ENCODE data around the gene WASL.
"Not testable (repeated sequence)": the region's sequence is repeated elsewhere in the genome, so short reads cannot be mapped to it uniquely, and the experiment has no call there.

WASL gene

GRCh38 chr7:123656544-123657303, 92.1 kb downstream of the WASL start:
- no peak for FAIRE-seq

DNA sequence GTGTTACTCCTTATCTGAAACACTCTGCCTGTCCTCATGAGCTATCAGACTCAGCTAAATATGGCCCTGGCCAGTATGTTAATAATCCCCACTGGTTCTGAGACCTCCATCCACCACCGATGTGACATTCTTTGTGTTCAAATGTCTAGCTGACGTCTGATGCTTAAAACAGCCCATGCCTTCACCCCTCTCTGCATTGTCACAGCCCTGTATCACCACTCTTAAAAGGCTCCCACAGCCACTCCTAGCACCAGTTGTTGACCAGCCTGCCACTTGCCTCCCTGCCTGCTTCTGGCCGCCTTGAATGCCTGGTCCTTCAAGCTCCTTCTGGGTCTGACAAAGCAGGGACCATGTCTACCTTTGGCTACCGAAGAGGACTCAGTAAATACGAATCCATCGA, 93.2 kb downstream of the WASL start, which contains the start of gene LMOD2:
Gene LMOD2 (plus strand): TSS at position 253 of the 400 bp plus-strand sequence. CDS start 98 bp downstream, at position 351.
- no peak for FAIRE-seq

DNA sequence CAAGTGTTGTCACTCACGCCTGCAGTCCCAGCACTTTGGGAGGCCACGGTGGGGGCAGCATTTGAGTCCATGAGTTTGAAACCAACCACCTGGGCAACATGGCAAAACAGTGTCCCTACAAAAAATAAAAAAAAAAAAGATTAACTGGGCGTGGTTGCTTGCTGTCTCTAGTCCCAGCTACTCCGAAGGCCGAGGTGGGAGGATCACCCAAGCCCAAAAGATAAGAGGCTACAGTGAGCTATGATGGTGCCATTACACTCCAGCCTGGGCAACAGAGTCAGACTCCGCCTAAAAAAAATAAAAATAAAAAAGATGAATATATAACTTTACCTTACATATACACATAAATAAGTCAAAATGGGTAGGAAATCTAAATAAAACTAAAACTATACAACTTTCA, 95.6 kb downstream of the WASL start:
- no peak for FAIRE-seq

DNA sequence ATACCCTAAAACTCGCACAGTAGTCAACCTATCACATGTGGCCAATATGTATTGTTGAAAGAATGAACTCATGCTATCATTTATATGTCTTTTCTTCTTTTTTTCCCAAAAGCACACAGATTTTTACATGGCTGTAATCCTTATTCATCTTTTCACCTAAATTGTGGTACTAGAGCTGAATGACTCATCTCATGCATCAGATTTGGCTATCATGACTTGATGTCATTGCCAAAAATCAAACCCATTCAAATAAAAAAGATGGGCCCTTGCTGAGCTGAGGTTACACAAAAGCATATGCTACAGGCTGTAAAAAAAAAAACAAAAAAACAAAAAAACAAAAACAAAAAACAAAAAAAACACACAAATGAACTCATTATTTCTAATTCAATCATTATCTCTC, 96.4 kb downstream of the WASL start:
- FAIRE-seq: no peak

GRCh38 chr7:123650595-123650994, 98.2 kb downstream of the WASL start:
- FAIRE-seq: no peak

DNA sequence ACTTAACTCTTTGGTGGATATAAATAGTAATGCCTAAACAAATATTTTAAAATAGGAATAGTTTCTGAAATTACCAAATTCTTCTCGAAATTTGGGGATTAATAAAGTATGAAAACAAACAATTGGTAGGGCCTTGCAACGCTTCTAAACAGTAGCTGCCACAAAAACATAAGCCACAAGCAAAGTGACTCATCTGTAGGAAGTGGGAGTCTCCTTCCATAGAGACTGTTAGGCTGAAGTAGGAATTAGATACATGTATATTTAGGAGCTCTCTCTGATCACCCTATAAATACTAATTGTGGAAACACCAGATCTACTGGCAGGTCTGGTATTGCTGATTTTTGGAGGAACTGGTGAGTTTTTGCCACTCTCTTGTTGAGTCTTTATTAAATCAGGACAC, 98.8 kb downstream of the WASL start:
- FAIRE-seq: peak; percentile 37

GRCh38 chr7:123647106-123647730, 101.6 kb downstream of the WASL start:
- FAIRE-seq: no peak

GRCh38 chr7:123645516-123645915, 103.3 kb downstream of the WASL start:
- no peak for FAIRE-seq

GRCh38 chr7:123643495-123644441, 105.0 kb downstream of the WASL start:
- FAIRE-seq: no peak

DNA sequence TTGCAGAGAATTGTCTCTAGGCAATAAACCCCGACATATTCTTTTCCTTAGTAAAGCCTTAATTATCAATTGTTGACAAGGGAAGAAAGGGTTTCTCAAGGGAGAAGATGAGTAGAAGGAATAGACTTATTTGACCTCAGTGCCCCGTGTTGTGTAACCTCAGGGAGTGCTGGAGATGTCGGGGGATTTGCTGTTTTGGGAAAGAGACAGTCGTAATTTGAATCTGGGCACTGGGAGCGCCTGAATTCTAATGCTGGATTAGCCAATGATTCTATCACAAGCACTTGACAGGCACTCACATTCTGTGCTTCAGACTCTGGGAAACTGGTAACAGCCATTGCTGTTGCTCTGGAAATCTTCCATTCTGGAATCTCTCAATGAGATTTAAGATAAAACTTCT, 106.9 kb downstream of the WASL start:
- FAIRE-seq: no peak

- FAIRE-seq: no peak
Observed at GRCh38 chr7:123640583-123640982, 108.2 kb downstream of the WASL start.

DNA sequence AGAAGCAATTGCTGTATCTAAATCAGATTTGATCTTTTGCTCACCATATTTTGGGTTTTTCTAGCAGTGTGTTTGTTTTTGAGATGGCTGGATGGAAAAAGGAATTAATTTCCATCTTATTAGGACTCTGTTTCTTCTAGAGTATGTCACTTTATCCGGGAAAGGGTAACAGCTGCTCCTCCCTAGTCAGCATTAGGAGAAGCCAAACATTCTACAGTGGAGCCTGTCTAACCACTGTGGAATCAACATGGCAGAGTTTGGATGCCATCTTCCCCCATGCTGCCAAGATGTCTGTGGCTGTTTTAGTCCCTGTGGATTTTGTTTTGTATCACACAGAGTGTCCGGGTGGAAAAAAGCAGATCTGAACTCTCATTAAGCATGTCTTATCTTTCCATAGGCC, 109.2 kb downstream of the WASL start:
- no peak for FAIRE-seq

DNA sequence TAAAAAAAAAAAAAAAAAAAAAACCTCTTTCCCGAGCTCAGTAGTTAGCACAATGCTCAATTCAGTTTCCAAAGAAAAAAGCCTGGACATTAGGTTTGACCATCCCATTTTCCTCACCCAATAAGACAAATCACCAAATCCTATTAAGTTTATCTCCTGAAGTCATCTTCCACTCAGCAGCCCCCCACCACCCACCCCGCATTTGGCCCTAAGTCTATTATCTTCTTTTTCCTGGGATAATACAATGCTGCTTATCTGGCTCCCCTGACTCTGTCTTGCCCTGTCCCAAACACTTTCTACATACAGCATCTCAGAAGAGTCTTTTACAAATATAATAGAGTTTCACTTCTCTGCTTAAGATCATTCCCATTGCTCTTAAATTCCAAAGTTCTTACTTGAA, 110.9 kb downstream of the WASL start:
- no peak for FAIRE-seq

- no peak for FAIRE-seq
Observed at GRCh38 chr7:123637203-123637602, 111.6 kb downstream of the WASL start.

DNA sequence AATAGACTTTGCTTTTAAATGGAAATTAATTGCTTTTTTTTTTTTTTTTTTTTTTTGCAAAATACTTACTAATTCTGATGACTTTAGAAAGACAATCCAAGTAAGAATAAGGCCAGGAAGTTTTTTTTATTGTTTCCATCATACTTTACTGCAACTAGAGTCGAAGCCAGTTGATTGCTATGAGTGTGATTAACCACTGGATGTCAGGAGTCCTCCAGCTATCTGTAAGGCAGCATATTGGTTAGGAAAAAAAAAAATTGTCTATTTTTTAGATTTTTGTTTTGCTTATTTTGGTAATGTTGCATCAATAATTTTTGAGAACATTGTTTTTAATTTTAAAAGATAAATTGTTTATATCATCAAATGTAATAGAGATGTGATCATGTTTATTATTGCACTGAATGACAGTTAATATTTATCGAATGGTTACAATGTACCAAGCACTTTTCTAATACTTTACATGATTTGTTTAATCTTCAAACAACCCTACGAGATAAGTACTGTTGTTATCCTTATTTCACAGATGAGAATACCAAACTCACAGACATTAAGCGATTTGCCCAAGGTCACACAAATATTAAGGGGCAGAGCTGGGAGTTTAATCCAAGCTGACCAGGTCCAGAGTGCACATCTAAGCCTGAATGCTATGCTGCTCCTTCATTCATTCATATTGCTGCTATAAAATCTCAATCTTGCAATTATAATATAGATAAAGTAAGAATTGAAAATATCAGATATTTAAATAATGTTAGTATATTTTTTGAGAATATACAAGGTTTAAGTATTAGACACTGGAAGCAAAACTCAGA, 113.0 kb downstream of the WASL start:
- peak; percentile 76 for FAIRE-seq

GRCh38 chr7:123634011-123634573, 114.7 kb downstream of the WASL start:
- FAIRE-seq: not testable (repeated sequence)

GRCh38 chr7:123633553-123633952, 115.2 kb downstream of the WASL start:
- FAIRE-seq: no peak

DNA sequence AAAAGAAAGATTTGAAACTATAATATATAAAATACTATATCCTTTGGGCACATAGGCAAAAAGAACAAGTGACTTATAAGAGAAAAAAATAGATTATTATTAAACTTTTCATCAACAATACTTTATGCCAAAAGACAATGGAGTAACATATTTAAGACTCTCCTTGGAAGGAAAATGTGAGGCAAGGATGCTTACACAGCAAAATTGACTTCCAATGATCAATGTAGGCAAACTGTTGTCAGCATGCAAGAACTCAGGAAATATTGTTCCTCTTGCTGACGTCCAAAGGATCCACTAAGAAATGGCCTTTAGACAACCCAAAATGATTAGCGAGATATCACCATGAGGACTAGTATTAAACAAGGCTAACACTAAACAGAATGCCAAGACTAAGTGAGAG, 116.0 kb downstream of the WASL start:
- no peak for FAIRE-seq
